Smooth muscle cell (in vitro differentiated cells): ENCODE data around the gene DGUOK. TPM values are rescaled to one million over a fixed set of nuclear protein-coding genes. Genes with fewer than 3 reads are reported as not detected.

Experiments used
- DNase-seq: peaks from one replicate; lab custom pipeline; 2025; ENCODE audit not compliant: unreplicated experiment; lab: John Stamatoyannopoulos, UW
- H2AFZ ChIP-seq: fragments of 200-600 bp; sonication (generic); 2 replicates; pipeline ENCODE4 v1.6.0; 2016; ENCODE audit warnings: antibody characterized with exemption, low read depth, mild to moderate bottlenecking
- H3F3A ChIP-seq: fragments of 200-600 bp; sonication (generic); 2 replicates; pipeline ENCODE4 v1.6.0; 2017; ENCODE audit warnings: antibody characterized with exemption, low read depth
- H3K27ac ChIP-seq: fragments of 200-600 bp; sonication (generic); 2 replicates; pipeline ENCODE4 v1.5.1; 2016; ENCODE audit warnings: low read depth, mild to moderate bottlenecking
- H3K27me3 ChIP-seq: fragments of 200-600 bp; sonication (generic); 2 replicates; pipeline ENCODE4 v1.6.1; 2016; ENCODE audit warnings: low read depth, mild to moderate bottlenecking
- H3K36me3 ChIP-seq: fragments of 200-600 bp; sonication (generic); 2 replicates; pipeline ENCODE4 v1.5.1; 2016; ENCODE audit warnings: low read depth
- H3K4me1 ChIP-seq: fragments of 200-600 bp; sonication (generic); 2 replicates; pipeline ENCODE4 v1.5.1; 2016; ENCODE audit warnings: low read depth
- H3K4me2 ChIP-seq: fragments of 200-600 bp; sonication (generic); 2 replicates; pipeline ENCODE4 v1.6.0; 2016; ENCODE audit warnings: mild to moderate bottlenecking
- H3K4me3 ChIP-seq: fragments of 200-600 bp; sonication (generic); 2 replicates; pipeline ENCODE4 v1.5.1; 2016; ENCODE audit warnings: mild to moderate bottlenecking
- H3K79me2 ChIP-seq: fragments of 200-600 bp; sonication (generic); 2 replicates; pipeline ENCODE4 v1.6.0; 2016; ENCODE audit warnings: low read depth, mild to moderate bottlenecking
- H3K9ac ChIP-seq: fragments of 200-600 bp; sonication (generic); 2 replicates; pipeline ENCODE4 v1.6.0; 2016; ENCODE audit warnings: low read depth
- H3K9me3 ChIP-seq: fragments of 200-600 bp; sonication (generic); replicated peaks from 2 replicates; pipeline ENCODE4 v1.5.1; 2016; ENCODE audit warnings: low read depth
- H4K20me1 ChIP-seq: fragments of 200-600 bp; sonication (generic); 2 replicates; pipeline ENCODE4 v1.6.0; 2016; ENCODE audit warnings: low read depth
- WGBS: methylation state at CpG from one replicate; pipeline ENCODE4 v1.1.7; 2016; ENCODE audit warnings: low lambda C conversion rate; 5-methylcytosine and 5-hydroxymethylcytosine counted together
- polyA plus RNA-seq: library from polyadenylated mRNA; unstranded; fragments of >200 nt; fragmentation: Nextera tagmentation; extraction: Ambion mirVana; gene quantifications from 2 replicates; pipeline ENCODE4 v1.2.1, GENCODE V29; 2016
- total RNA-seq: library from RNA; depleted of rRNA; stranded (reverse); fragments of >200 nt; gene quantifications from 2 replicates; pipeline ENCODE4 v1.2.3, GENCODE V29; 2014
- TF ChIP-seq, protein P1 (sequence below): fragments of 200-600 bp; sonication (generic); IDR thresholded peaks from 2 replicates; pipeline ENCODE4 v1.5.1; 2017; ENCODE audit warnings: borderline replicate concordance, mild to moderate bottlenecking, antibody characterized with exemption; ENCODE audit not compliant: insufficient read depth, poor library complexity, severe bottlenecking

The DGUOK gene
- total and polyA plus RNA-seq, 2 experiments from 2014 or later = 112 to 154 TPM

DNA sequence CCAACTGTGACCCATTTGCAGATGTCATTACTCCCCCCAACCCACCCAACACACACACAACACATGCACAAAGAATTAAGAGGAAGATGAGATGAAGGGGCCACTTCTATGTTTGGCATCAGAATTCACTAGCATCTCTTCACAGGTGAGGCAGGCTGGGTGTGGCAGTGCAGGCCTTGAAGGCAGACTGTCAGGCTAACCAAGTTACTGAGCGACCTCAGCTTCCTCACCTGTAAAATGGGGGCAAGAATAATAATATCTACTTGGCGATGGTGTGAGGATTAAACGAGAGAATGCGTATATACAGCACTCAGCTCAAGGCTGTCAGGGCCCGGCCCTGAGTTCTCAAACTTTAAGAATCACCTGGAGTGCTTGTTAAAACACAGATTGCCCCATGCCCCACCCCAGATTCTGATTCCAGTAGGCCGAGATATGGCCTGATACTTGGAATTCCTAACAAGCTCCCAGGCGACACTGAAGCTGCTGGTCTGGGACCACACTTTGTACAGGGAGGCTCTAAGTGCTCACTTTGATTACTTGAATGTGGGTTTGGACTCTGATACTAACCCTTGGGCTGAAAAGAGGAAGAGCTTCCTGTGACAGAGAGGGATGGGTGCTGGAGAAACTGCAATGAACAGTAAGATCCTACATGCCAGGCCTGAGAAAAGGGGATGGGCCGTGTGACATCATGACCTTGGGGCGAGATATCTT lies 32.8 kb upstream of the DGUOK start:
- Histone ChIP-seq H3F3A (no peaks in the 10 kb centered on the region), H3K4me1 (peaks cover 6% of the 10 kb centered on the region), H3K9me3 (no peaks in the 10 kb centered on the region), H3K4me3 (no peak overlapping the region), H3K27me3 (no peaks in the 10 kb centered on the region), H2AFZ (no peak overlapping the region), H3K9ac (no peak overlapping the region), H3K27ac (no peak overlapping the region), H4K20me1 (no peaks in the 10 kb centered on the region), H3K79me2 (peaks cover 9% of the 10 kb centered on the region), H3K36me3 (no peaks in the 10 kb centered on the region), H3K4me2 (peak overlapping the region; percentile 50)
- TF ChIP-seq, protein P1, sequence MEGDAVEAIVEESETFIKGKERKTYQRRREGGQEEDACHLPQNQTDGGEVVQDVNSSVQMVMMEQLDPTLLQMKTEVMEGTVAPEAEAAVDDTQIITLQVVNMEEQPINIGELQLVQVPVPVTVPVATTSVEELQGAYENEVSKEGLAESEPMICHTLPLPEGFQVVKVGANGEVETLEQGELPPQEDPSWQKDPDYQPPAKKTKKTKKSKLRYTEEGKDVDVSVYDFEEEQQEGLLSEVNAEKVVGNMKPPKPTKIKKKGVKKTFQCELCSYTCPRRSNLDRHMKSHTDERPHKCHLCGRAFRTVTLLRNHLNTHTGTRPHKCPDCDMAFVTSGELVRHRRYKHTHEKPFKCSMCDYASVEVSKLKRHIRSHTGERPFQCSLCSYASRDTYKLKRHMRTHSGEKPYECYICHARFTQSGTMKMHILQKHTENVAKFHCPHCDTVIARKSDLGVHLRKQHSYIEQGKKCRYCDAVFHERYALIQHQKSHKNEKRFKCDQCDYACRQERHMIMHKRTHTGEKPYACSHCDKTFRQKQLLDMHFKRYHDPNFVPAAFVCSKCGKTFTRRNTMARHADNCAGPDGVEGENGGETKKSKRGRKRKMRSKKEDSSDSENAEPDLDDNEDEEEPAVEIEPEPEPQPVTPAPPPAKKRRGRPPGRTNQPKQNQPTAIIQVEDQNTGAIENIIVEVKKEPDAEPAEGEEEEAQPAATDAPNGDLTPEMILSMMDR = no peak
- DNase-seq = no peak
- 91% methylated on average over 9 of the region's 9 CpGs for WGBS

DNA sequence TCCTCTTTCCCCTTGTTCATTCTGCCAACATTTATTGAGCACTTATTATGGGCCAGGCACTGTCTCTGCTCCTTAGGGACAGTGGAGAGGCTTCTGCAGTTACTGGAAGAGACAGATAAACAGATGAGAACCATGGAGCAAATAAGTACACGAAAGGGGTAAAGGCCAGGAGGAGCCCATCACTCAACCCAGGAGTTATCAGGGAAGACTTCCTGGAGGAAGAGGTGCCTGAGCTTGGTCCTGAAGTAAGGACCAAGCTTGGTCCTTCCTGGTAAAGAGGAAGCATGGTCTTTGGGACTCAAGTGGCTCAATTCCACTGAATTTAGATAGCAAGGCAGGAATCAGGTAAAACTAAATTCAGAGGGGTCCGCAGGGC lies 32.2 kb upstream of the DGUOK start:
- H3F3A ChIP-seq = no peaks in the 10 kb centered on the region
- H3K27me3 ChIP-seq = no peaks in the 10 kb centered on the region
- no peak for DNase-seq
- no peaks in the 10 kb centered on the region for H3K9me3 ChIP-seq
- H3K4me1 ChIP-seq = peaks cover 6% of the 10 kb centered on the region
- peak overlapping the region; percentile 50 for H3K4me2 ChIP-seq
- no peak overlapping the region for H3K27ac ChIP-seq
- H3K4me3 ChIP-seq = no peak overlapping the region
- no peaks in the 10 kb centered on the region for H3K36me3 ChIP-seq
- WGBS = 93% methylated on average over 2 of the region's 2 CpGs
- H3K9ac ChIP-seq = no peak overlapping the region
- peaks cover 9% of the 10 kb centered on the region for H3K79me2 ChIP-seq
- H2AFZ ChIP-seq = no peak overlapping the region
- TF ChIP-seq, protein P1 = no peak
- no peaks in the 10 kb centered on the region for H4K20me1 ChIP-seq

GRCh38 chr2:73894877-73895276 lies 31.8 kb upstream of the DGUOK start:
- Histone ChIP-seq H3K27ac (no peak overlapping the region), H3F3A (no peaks in the 10 kb centered on the region), H2AFZ (no peak overlapping the region), H3K4me2 (peak overlapping the region; percentile 28), H3K79me2 (peaks cover 9% of the 10 kb centered on the region), H3K27me3 (no peaks in the 10 kb centered on the region), H3K36me3 (no peaks in the 10 kb centered on the region), H3K9me3 (no peaks in the 10 kb centered on the region), H3K4me3 (no peak overlapping the region), H3K9ac (no peak overlapping the region), H4K20me1 (no peaks in the 10 kb centered on the region), H3K4me1 (peaks cover 6% of the 10 kb centered on the region)
- TF ChIP-seq, protein P1 = no peak
- WGBS = 87% methylated on average over 5 of the region's 6 CpGs
- DNase-seq = no peak

DNA sequence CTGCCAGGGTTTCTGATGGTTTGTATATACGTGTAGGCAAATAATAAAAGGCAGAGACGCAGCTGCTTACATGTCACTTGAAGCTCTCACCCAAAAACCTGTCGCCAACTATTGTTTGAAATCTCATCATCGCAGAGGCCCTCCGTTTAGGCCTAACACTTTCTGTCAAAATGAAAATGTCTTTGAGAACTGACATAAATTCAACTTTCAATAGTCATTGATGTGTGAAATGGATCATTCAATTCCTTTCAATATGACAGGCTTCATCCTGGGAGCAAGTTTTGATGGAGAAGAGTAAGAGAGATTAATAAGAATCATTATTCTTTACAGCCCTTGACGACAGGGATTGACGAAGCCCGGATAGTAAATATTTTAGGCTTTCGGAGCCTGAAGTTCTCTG lies 31.2 kb upstream of the DGUOK start:
- no peaks in the 10 kb centered on the region for H3K36me3 ChIP-seq
- 96% methylated on average over 9 of the region's 9 CpGs for WGBS

More for the DNA sequence above, 31.2 kb upstream of the DGUOK start:
- no peak overlapping the region for H3K27ac ChIP-seq
- H3K9ac ChIP-seq = no peak overlapping the region
- H3K9me3 ChIP-seq = no peaks in the 10 kb centered on the region
- peaks cover 5% of the 10 kb centered on the region for H4K20me1 ChIP-seq
- no peaks in the 10 kb centered on the region for H3K27me3 ChIP-seq
- peaks cover 9% of the 10 kb centered on the region for H3K79me2 ChIP-seq
- TF ChIP-seq, protein P1 = no peak
- peaks cover 6% of the 10 kb centered on the region for H3K4me1 ChIP-seq
- H3K4me2 ChIP-seq = peak overlapping the region; percentile 28
- no peak overlapping the region for H2AFZ ChIP-seq
- H3F3A ChIP-seq = no peaks in the 10 kb centered on the region
- no peak for DNase-seq
- H3K4me3 ChIP-seq = no peak overlapping the region
